Measurements from ENCODE around the gene OTOP2.

The OTOP2 gene

GRCh38 chr17:74919440-74920305, 4.4 kb upstream of the OTOP2 start:
- Histone ChIP-seq H3K79me2 (ENCODE audit: insufficient read depth, low read length) (no peaks in the 10 kb centered on the region), H3K27ac (ENCODE audit: low read depth, low read length, poor library complexity, severe bottlenecking) (no peak overlapping the region), H2AFZ (ENCODE audit: low read length) (no peak overlapping the region), H3K4me3 (ENCODE audit: low read depth, low read length, poor library complexity, severe bottlenecking) (no peak overlapping the region), H3K9ac (ENCODE audit: low read length) (no peak overlapping the region), H3K27me3 (ENCODE audit: insufficient read depth, low read length) (peaks cover 10% of the 10 kb centered on the region; the same call in 1 of the 2 replicates), H3K36me3 (ENCODE audit: insufficient read depth, low read length) (no peaks in the 10 kb centered on the region), H3F3A (ENCODE audit: insufficient read depth, low read length) (no peaks in the 10 kb centered on the region), H4K20me1 (ENCODE audit: insufficient read depth, low read length) (no peaks in the 10 kb centered on the region), H3K9me3 (ENCODE audit: low read length) (no peaks in the 10 kb centered on the region), H3K4me1 (ENCODE audit: insufficient read depth, low read length, severe bottlenecking) (peaks cover 4% of the 10 kb centered on the region), H3K4me2 (ENCODE audit: low read length) (no peak overlapping the region), H3K9me2 (ENCODE audit: low read depth, low read length) (no peaks in the 10 kb centered on the region)
- no peak for TF ChIP-seq EZH2 (IDR thresholded peaks at IDR 0.05; ENCODE audit: borderline replicate concordance, low read length)
- TF ChIP-seq CTCF (IDR thresholded peaks at IDR 0.05; ENCODE audit: low read length) = peak; percentile 16; the same call in 1 of the 2 replicates

- Histone ChIP-seq H2AFZ (ENCODE audit: low read length) (no peak overlapping the region), H3K9ac (ENCODE audit: low read length) (no peak overlapping the region), H3K9me2 (ENCODE audit: low read depth, low read length) (no peaks in the 10 kb centered on the region), H3K9me3 (ENCODE audit: low read length) (no peaks in the 10 kb centered on the region), H3F3A (ENCODE audit: insufficient read depth, low read length) (no peaks in the 10 kb centered on the region), H3K27ac (ENCODE audit: low read depth, low read length, poor library complexity, severe bottlenecking) (no peak overlapping the region), H4K20me1 (ENCODE audit: insufficient read depth, low read length) (no peaks in the 10 kb centered on the region), H3K36me3 (ENCODE audit: insufficient read depth, low read length) (no peaks in the 10 kb centered on the region), H3K4me1 (ENCODE audit: insufficient read depth, low read length, severe bottlenecking) (peaks cover 4% of the 10 kb centered on the region), H3K4me3 (ENCODE audit: low read depth, low read length, poor library complexity, severe bottlenecking) (no peak overlapping the region), H3K27me3 (ENCODE audit: insufficient read depth, low read length) (peaks cover 7% of the 10 kb centered on the region; the same call in 1 of the 2 replicates), H3K4me2 (ENCODE audit: low read length) (no peak overlapping the region), H3K79me2 (ENCODE audit: insufficient read depth, low read length) (no peaks in the 10 kb centered on the region)
- TF ChIP-seq CTCF (IDR thresholded peaks at IDR 0.05; ENCODE audit: low read length) (no peak), EZH2 (IDR thresholded peaks at IDR 0.05; ENCODE audit: borderline replicate concordance, low read length) (no peak)
Observed at GRCh38 chr17:74920306-74920620, 3.8 kb upstream of the OTOP2 start.

GRCh38 chr17:74920642-74921025, 3.4 kb upstream of the OTOP2 start:
- no peak overlapping the region for H3K9ac ChIP-seq (ENCODE audit: low read length)
- H3K9me3 ChIP-seq (ENCODE audit: low read length) = no peaks in the 10 kb centered on the region
- H3K36me3 ChIP-seq (ENCODE audit: insufficient read depth, low read length) = no peaks in the 10 kb centered on the region
- TF ChIP-seq CTCF (IDR thresholded peaks at IDR 0.05; ENCODE audit: low read length) = no peak
- TF ChIP-seq EZH2 (IDR thresholded peaks at IDR 0.05; ENCODE audit: borderline replicate concordance, low read length) = no peak
- H3K4me3 ChIP-seq (ENCODE audit: low read depth, low read length, poor library complexity, severe bottlenecking) = no peak overlapping the region
- H4K20me1 ChIP-seq (ENCODE audit: insufficient read depth, low read length) = no peaks in the 10 kb centered on the region
- no peak overlapping the region for H3K4me2 ChIP-seq (ENCODE audit: low read length)
- H3K79me2 ChIP-seq (ENCODE audit: insufficient read depth, low read length) = no peaks in the 10 kb centered on the region
- H3K27ac ChIP-seq (ENCODE audit: low read depth, low read length, poor library complexity, severe bottlenecking) = no peak overlapping the region
- peaks cover 4% of the 10 kb centered on the region for H3K4me1 ChIP-seq (ENCODE audit: insufficient read depth, low read length, severe bottlenecking)
- peaks cover 7% of the 10 kb centered on the region; the same call in 1 of the 2 replicates for H3K27me3 ChIP-seq (ENCODE audit: insufficient read depth, low read length)
- H2AFZ ChIP-seq (ENCODE audit: low read length) = no peak overlapping the region
- no peaks in the 10 kb centered on the region for H3K9me2 ChIP-seq (ENCODE audit: low read depth, low read length)
- no peaks in the 10 kb centered on the region for H3F3A ChIP-seq (ENCODE audit: insufficient read depth, low read length)
